Tibial nerve (tissue), 4 donors: Measurements from ENCODE around the gene FBLN7. TPM values are rescaled to one million over a fixed set of nuclear protein-coding genes. Genes with fewer than 3 reads are reported as not detected.

Experiments used
- DNase-seq, 2 donors: peaks; one replicate each; pipeline ENCODE4 v3.0.0-alpha.2; 2019; ENCODE audit warnings: low spot score in 2 of 2
- H3K27ac ChIP-seq, 4 donors: fragments of 200-600 bp; sonication (generic) in 3 of 4; one replicate each; pipeline ENCODE4 v1.5.1; 2017 to 2019; ENCODE audit warnings: mild to moderate bottlenecking in 1 of 4
- H3K27me3 ChIP-seq, 2 donors: fragments of 200-600 bp; sonication (generic) in 1 of 2; one replicate each; pipeline versions ENCODE4 v1.5.1 to v1.6.0; 2017 to 2019
- H3K36me3 ChIP-seq, 3 donors: fragments of 200-600 bp; sonication (generic); one replicate each; pipeline ENCODE4 v1.5.1; 2018 to 2019
- H3K4me1 ChIP-seq, 4 donors: fragments of 200-600 bp; sonication (generic) in 3 of 4; one replicate each; pipeline ENCODE4 v1.5.1; 2017 to 2019
- H3K4me3 ChIP-seq, 4 donors: fragments of 200-600 bp; sonication (generic) in 3 of 4; one replicate each; pipeline ENCODE4 v1.5.1; 2017 to 2019; ENCODE audit warnings: mild to moderate bottlenecking in 1 of 4, moderate library complexity in 1 of 4
- H3K9me3 ChIP-seq, 4 donors: fragments of 200-600 bp; sonication (generic) in 3 of 4; one replicate each; pipeline ENCODE4 v1.5.1; 2017 to 2019
- EP300 ChIP-seq, 2 donors: sonication (generic); formaldehyde crosslinking; IDR thresholded peaks; one replicate each; pipeline ENCODE4 v1.6.1; 2017; ENCODE audit warnings: antibody characterized with exemption in 2 of 2, mild to moderate bottlenecking in 1 of 2
- POLR2A ChIP-seq, 2 donors: fragments of 450-650 bp; IDR thresholded peaks; one replicate each; pipeline ENCODE4 v1.6.1; 2017; ENCODE audit warnings: antibody characterized with exemption in 2 of 2, mild to moderate bottlenecking in 2 of 2, moderate library complexity in 2 of 2
- WGBS, 2 donors: methylation state at CpG; one replicate each; pipeline ENCODE4 v1.1.5; 2018; 5-methylcytosine and 5-hydroxymethylcytosine counted together
- total RNA-seq, 4 donors: library from RNA; depleted of rRNA; stranded (reverse); fragments of >200 nt; gene quantifications; one replicate each; pipeline ENCODE4 v1.1.0, GENCODE V29; 2016
- TF ChIP-seq, protein P1 (sequence below), 5 experiments: fragments of 200-600 bp in 3 of 5; fragments of 450-650 bp in 2 of 5; sonication (generic) in 3 of 5; IDR thresholded peaks; one replicate each; pipeline ENCODE4 v1.5.1; 2016 to 2019; ENCODE audit warnings: antibody characterized with exemption in 5 of 5, mild to moderate bottlenecking in 3 of 5, moderate library complexity in 2 of 5

FBLN7 gene
- total RNA-seq, 4 donors from 2014 or later = 0.60 to 3.9 (median 2.6) TPM

DNA sequence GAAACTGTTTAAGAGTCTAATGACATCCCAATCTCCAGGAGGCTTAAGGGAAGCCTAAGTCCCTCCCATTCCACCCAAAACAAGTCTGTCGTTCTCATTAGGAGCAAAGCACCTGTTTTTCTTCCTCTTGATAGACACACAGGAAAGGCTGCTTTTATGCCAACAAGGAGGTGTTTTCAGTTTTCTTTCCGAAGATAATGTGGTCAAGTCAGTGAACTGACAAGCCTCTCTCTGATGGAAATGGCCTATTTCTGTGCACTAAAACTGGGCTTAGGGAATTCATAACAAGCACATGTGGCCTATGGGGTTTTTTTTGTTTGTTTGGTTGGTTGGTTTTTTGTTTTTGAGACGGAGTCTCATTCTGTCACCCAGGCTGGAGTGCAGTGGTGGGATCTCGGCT is 36.2 kb downstream of the FBLN7 start:
- no peaks in the 10 kb centered on the region for H3K4me1 ChIP-seq
- H3K27ac ChIP-seq = no peak overlapping the region
- 71 to 72% methylated on average over 4 of the region's 4 CpGs for WGBS, 2 donors
- H3K27me3 ChIP-seq = no peaks in the 10 kb centered on the region
- no peak overlapping the region for H3K4me3 ChIP-seq
- TF ChIP-seq EP300 (IDR thresholded peaks at IDR 0.05) (no peak), POLR2A (IDR thresholded peaks at IDR 0.05) (no peak)
- TF ChIP-seq, protein P1, sequence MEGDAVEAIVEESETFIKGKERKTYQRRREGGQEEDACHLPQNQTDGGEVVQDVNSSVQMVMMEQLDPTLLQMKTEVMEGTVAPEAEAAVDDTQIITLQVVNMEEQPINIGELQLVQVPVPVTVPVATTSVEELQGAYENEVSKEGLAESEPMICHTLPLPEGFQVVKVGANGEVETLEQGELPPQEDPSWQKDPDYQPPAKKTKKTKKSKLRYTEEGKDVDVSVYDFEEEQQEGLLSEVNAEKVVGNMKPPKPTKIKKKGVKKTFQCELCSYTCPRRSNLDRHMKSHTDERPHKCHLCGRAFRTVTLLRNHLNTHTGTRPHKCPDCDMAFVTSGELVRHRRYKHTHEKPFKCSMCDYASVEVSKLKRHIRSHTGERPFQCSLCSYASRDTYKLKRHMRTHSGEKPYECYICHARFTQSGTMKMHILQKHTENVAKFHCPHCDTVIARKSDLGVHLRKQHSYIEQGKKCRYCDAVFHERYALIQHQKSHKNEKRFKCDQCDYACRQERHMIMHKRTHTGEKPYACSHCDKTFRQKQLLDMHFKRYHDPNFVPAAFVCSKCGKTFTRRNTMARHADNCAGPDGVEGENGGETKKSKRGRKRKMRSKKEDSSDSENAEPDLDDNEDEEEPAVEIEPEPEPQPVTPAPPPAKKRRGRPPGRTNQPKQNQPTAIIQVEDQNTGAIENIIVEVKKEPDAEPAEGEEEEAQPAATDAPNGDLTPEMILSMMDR (IDR thresholded peaks at IDR 0.05) = no peak
- peaks cover 0 to 2% (median 0%) of the 10 kb centered on the region in 4 donors for H3K9me3 ChIP-seq
- no peak for DNase-seq
- no peaks in the 10 kb centered on the region for H3K36me3 ChIP-seq

DNA sequence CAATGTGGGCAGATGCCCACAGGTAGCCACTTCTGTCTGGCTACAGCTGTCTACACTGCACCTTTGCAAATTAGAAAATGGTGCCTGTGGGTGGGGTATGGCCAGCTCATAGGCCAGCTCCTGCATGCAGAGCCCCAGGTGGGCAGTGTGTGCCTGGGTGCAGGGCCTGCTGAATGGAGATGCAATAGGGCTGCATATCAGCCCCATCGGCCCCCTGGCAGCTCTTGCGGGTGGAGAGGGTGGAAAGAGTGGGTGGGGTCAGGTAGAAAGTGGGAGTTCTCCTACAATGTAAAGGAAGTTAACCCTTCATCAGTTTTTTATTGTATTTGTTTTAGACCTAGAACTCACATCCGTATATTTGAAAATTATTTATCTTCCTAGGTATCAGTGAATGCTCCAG is 37.1 kb downstream of the FBLN7 start:
- H3K27me3 ChIP-seq = no peaks in the 10 kb centered on the region
- no peak for DNase-seq
- 84 to 87% methylated on average over 3 of the region's 3 CpGs for WGBS, 2 donors

DNA sequence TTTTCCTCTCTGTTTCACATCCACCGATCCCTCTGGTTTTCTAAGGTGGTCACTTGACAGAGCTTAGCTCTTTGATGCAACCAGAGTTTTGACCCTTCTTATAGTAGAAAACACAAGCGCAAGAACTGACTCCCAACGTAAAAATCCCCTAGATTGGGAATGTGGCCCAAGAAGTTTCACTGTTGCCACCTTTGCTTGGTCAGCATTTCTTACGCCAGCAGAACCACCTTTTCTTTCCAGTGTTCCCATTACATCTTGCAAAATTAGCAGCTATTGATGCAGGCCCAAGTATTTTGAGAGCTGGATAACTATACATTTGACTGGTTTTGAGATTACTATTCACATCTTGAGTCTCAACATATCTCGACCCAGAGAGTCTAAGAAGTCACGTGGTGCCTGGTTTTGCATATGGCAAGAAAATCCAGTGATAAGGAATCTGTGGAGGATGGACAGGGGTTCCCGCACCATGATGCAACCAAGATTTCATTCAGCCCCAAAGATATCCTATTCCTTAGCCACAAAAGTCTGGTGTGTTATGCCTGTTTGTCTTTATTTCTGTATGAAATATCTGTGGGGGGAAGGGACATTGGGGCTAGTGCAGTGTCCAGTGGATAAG is 37.9 kb downstream of the FBLN7 start:
- Histone ChIP-seq H3K4me1 (no peaks in the 10 kb centered on the region), H3K36me3 (no peaks in the 10 kb centered on the region), H3K9me3 (peaks cover 0 to 15% (median 0%) of the 10 kb centered on the region in 4 donors), H3K27me3 (peaks cover 0 to 3% of the 10 kb centered on the region in 2 donors), H3K27ac (no peak overlapping the region), H3K4me3 (no peak overlapping the region)
- DNase-seq = no peak
- TF ChIP-seq EP300 (IDR thresholded peaks at IDR 0.05) (no peak), POLR2A (IDR thresholded peaks at IDR 0.05) (no peak)
- TF ChIP-seq, protein P1 (IDR thresholded peaks at IDR 0.05) = no peak
- WGBS, 2 donors = 97 to 99% methylated on average over 7 of the region's 7 CpGs

More for the DNA sequence above, 37.1 kb downstream of the FBLN7 start:
- peaks cover 0 to 10% (median 0%) of the 10 kb centered on the region in 4 donors for H3K9me3 ChIP-seq
- H3K36me3 ChIP-seq = no peaks in the 10 kb centered on the region
- no peak overlapping the region for H3K27ac ChIP-seq
- TF ChIP-seq EP300 (IDR thresholded peaks at IDR 0.05) (no peak), POLR2A (IDR thresholded peaks at IDR 0.05) (no peak)
- TF ChIP-seq, protein P1 (IDR thresholded peaks at IDR 0.05) = no peak
- H3K4me3 ChIP-seq = no peak overlapping the region
- no peaks in the 10 kb centered on the region for H3K4me1 ChIP-seq

DNA sequence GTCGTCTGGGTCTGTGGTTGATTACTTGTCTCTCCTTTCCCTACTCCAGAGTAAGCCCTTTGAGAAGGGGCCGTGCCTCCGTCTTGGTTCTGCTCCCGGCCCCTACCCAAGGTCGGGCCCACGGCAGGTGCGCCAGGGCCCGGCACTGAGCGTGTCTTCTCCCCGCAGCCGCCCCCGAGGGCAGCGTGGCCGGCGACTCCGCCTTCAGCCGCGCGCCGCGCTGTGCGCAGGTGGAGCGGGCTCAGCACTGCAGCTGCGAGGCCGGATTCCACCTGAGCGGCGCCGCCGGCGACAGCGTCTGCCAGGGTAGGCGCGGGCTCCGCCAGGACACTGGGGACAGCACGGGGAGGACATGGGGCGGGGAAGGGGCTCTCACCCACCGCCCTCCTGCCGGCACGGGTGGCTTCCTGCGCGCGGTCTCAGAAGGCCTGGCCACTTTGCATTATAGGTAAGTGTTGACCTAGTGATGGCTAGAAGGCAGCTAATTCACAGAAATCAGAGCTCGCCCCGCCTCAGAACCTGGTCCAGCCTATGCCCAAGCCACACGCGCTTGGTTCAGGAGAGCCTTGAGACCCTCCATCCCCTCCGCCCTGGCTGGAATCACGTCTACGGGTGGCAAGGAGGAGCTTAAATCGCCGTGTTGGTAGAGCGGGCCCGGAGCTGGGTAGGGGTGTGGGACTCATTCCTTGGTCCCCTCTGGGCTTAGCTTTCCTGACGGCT is 43.5 kb downstream of the FBLN7 start:
- Histone ChIP-seq H3K36me3 (no peaks in the 10 kb centered on the region), H3K4me1 (peaks cover 0 to 3% (median 0%) of the 10 kb centered on the region in 4 donors), H3K9me3 (peaks cover 0 to 21% (median 0%) of the 10 kb centered on the region in 4 donors), H3K27ac (no peak overlapping the region), H3K4me3 (no peak overlapping the region), H3K27me3 (peaks cover 0 to 17% of the 10 kb centered on the region in 2 donors)
- 21 to 39% methylated on average over 18 to 53 of the region's 54 CpGs for WGBS, 2 donors
- TF ChIP-seq POLR2A (IDR thresholded peaks at IDR 0.05) (no peak), EP300 (IDR thresholded peaks at IDR 0.05) (no peak)
- no peak for DNase-seq

GRCh38 chr2:112182581-112183034 is 44.4 kb downstream of the FBLN7 start:
- H3K27me3 ChIP-seq = peaks cover 0 to 17% of the 10 kb centered on the region in 2 donors
- peaks cover 0 to 3% (median 0%) of the 10 kb centered on the region in 4 donors for H3K4me1 ChIP-seq
- H3K36me3 ChIP-seq = no peaks in the 10 kb centered on the region
- 67 to 76% methylated on average over 10 to 17 of the region's 17 CpGs for whole genome bisulfite sequencing, 2 donors
- H3K4me3 ChIP-seq = no peak overlapping the region
- no peak overlapping the region for H3K27ac ChIP-seq
- no peak for TF ChIP-seq EP300 (IDR thresholded peaks at IDR 0.05)
- TF ChIP-seq POLR2A (IDR thresholded peaks at IDR 0.05) = no peak
- TF ChIP-seq, protein P1 (IDR thresholded peaks at IDR 0.05) = no peak
- H3K9me3 ChIP-seq = peaks cover 0 to 21% (median 0%) of the 10 kb centered on the region in 4 donors
- no peak for DNase-seq
